Liver (tissue), 9 donors: ENCODE data around the gene ZNF316. TPM values are rescaled to one million over a fixed set of nuclear protein-coding genes. Genes with fewer than 3 reads are reported as not detected.

ENCODE experiments used
- DNase-seq: peaks from one replicate; pipeline ENCODE4 v3.0.0-alpha.2; 2017; ENCODE audit warnings: low spot score
- H3K27ac ChIP-seq, 2 donors: one replicate each; pipeline ENCODE4 v1.7.0; 2013; ENCODE audit warnings: inconsistent platforms in 2 of 2, low read length in 2 of 2, control low read depth in 1 of 2, low read depth in 1 of 2, mild to moderate bottlenecking in 1 of 2
- H3K27me3 ChIP-seq, 4 donors: one replicate each; pipeline versions ENCODE4 v1.6.1 to v1.7.0; 2013; ENCODE audit warnings: low read length in 3 of 4, inconsistent platforms in 1 of 4, mild to moderate bottlenecking in 1 of 4, moderate library complexity in 1 of 4; ENCODE audit not compliant: control insufficient read depth in 4 of 4, insufficient read depth in 4 of 4
- H3K36me3 ChIP-seq, 4 donors: one replicate each; pipeline versions ENCODE4 v1.6.1 to v1.7.0; 2013; ENCODE audit warnings: low read length in 3 of 4, mild to moderate bottlenecking in 3 of 4, low read depth in 1 of 4, moderate library complexity in 1 of 4; ENCODE audit not compliant: control insufficient read depth in 4 of 4, insufficient read depth in 3 of 4
- H3K4me1 ChIP-seq, 4 donors: one replicate each; pipeline versions ENCODE4 v1.6.1 to v1.7.0; 2013; ENCODE audit warnings: low read length in 3 of 4, mild to moderate bottlenecking in 3 of 4, moderate library complexity in 1 of 4; ENCODE audit not compliant: control insufficient read depth in 4 of 4, insufficient read depth in 4 of 4
- H3K4me3 ChIP-seq, 3 donors: one replicate each; pipeline versions ENCODE4 v1.6.1 to v1.7.0; 2013; ENCODE audit warnings: low read length in 3 of 3, control low read depth in 1 of 3, low read depth in 1 of 3, mild to moderate bottlenecking in 1 of 3
- H3K9ac ChIP-seq, 2 donors: one replicate each; pipeline ENCODE4 v1.7.0; 2013; ENCODE audit warnings: low read length in 2 of 2, mild to moderate bottlenecking in 2 of 2, moderate library complexity in 2 of 2, control low read depth in 1 of 2, low read depth in 1 of 2
- H3K9me3 ChIP-seq, 4 donors: one replicate each; pipeline versions ENCODE4 v1.6.1 to v1.7.0; 2013; ENCODE audit warnings: low read length in 3 of 4; ENCODE audit not compliant: control insufficient read depth in 4 of 4
- EGR1 ChIP-seq, 2 donors: IDR thresholded peaks; 2 replicates each; pipeline ENCODE4 v1.6.1; 2016 to 2018; ENCODE audit warnings: antibody characterized with exemption in 2 of 2, low read depth in 2 of 2
- FOXA1 ChIP-seq: IDR thresholded peaks from 2 replicates; pipeline ENCODE4 v1.6.1; 2016; ENCODE audit warnings: antibody characterized with exemption
- FOXA2 ChIP-seq: IDR thresholded peaks from 2 replicates; pipeline ENCODE4 v1.6.1; 2016; ENCODE audit warnings: antibody characterized with exemption
- GABPA ChIP-seq, 2 donors: IDR thresholded peaks in 1 of 2; conservative IDR thresholded peaks in 1 of 2; 2 replicates each; pipeline ENCODE4 v1.6.1; 2016; ENCODE audit warnings: antibody characterized with exemption in 2 of 2, mild to moderate bottlenecking in 1 of 2, moderate library complexity in 1 of 2
- HNF4A ChIP-seq, 2 donors: conservative IDR thresholded peaks; 2 replicates each; pipeline ENCODE4 v1.6.1; 2016; ENCODE audit warnings: antibody characterized with exemption in 2 of 2, mild to moderate bottlenecking in 2 of 2
- NR2F2 ChIP-seq: IDR thresholded peaks from 2 replicates; pipeline ENCODE4 v1.6.1; 2016; ENCODE audit warnings: antibody characterized with exemption
- RAD21 ChIP-seq, 2 donors: IDR thresholded peaks; 2 replicates each; pipeline ENCODE4 v1.6.1; 2016; ENCODE audit warnings: antibody characterized with exemption in 2 of 2, mild to moderate bottlenecking in 2 of 2
- RXRA ChIP-seq, 2 donors: IDR thresholded peaks; 2 replicates each; pipeline ENCODE4 v1.6.1; 2017 to 2018; ENCODE audit warnings: antibody characterized with exemption in 2 of 2, mild to moderate bottlenecking in 1 of 2
- SP1 ChIP-seq: IDR thresholded peaks from 2 replicates; pipeline ENCODE4 v1.6.1; 2018; ENCODE audit warnings: antibody characterized with exemption, mild to moderate bottlenecking
- TAF1 ChIP-seq: conservative IDR thresholded peaks from 2 replicates; pipeline ENCODE4 v1.6.1; 2016; ENCODE audit warnings: antibody characterized with exemption, mild to moderate bottlenecking
- YY1 ChIP-seq: IDR thresholded peaks from 2 replicates; pipeline ENCODE4 v1.6.1; 2016; ENCODE audit warnings: antibody characterized with exemption, mild to moderate bottlenecking
- WGBS: extraction: QIAGEN DNeasy Blood & Tissue Kit; methylation state at CpG from one replicate; pipeline ENCODE4 v1.1.7; 2013; 5-methylcytosine and 5-hydroxymethylcytosine counted together
- polyA plus RNA-seq, 2 donors: library from polyadenylated mRNA; stranded (reverse) in 1 of 2; unstranded in 1 of 2; fragments of 200-250 nt in 1 of 2; fragments of >200 nt in 1 of 2; fragmentation: Nextera tagmentation in 1 of 2; extraction: Ambion mirVana in 1 of 2; gene quantifications; one replicate each; pipeline versions ENCODE4 v1.2.1 to v1.2.3, GENCODE V29; 2013 to 2015
- total RNA-seq, 2 donors: library from RNA; depleted of rRNA; stranded (reverse); fragments of >200 nt; gene quantifications; one replicate each; pipeline ENCODE4 v1.2.3, GENCODE V29; 2014
- TF ChIP-seq, protein P1 (sequence below): IDR thresholded peaks from 2 replicates; pipeline ENCODE4 v1.6.1; 2016; ENCODE audit warnings: antibody characterized with exemption
- TF ChIP-seq, protein P2 (sequence below): IDR thresholded peaks from 2 replicates; pipeline ENCODE4 v1.6.1; 2016; ENCODE audit warnings: antibody characterized with exemption
- TF ChIP-seq, protein P3 (sequence below): IDR thresholded peaks from 2 replicates; pipeline ENCODE4 v1.6.1; 2016; ENCODE audit warnings: antibody characterized with exemption, mild to moderate bottlenecking
- donor health status: healthy.
- donor health status: healthy.
- donor health status: healthy.
- donor health status: healthy.
- donor health status: healthy.

The ZNF316 gene
- total and polyA plus RNA-seq, 4 donors, result 0.35 to 14.3 (median 7.2) TPM

GRCh38 chr7:6650086-6650485, 13.0 kb downstream of the ZNF316 start (continued):
- no peak for TF ChIP-seq SP1
- TF ChIP-seq RXRA (IDR thresholded peaks at IDR 0.05), result no peak
- TF ChIP-seq FOXA1, result no peak
- TF ChIP-seq TAF1, result no peak
- no peak for TF ChIP-seq HNF4A (conservative IDR thresholded peaks at IDR 0.05)

- H3K9me3 ChIP-seq, result peaks cover 2 to 18% (median 8%) of the 10 kb centered on the region in 4 donors
- H3K36me3 ChIP-seq, result peaks cover 21 to 80% (median 32%) of the 10 kb centered on the region in 4 donors
- TF ChIP-seq FOXA1, result no peak
- TF ChIP-seq FOXA2, result no peak
- TF ChIP-seq GABPA (IDR thresholded peaks at IDR 0.05 in 1 of 2, conservative IDR thresholded peaks at IDR 0.05 in 1 of 2), result no peak
- TF ChIP-seq, protein P1, sequence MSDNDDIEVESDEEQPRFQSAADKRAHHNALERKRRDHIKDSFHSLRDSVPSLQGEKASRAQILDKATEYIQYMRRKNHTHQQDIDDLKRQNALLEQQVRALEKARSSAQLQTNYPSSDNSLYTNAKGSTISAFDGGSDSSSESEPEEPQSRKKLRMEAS, result no peak
- TF ChIP-seq YY1, result no peak
- H3K27me3 ChIP-seq, result no peaks in the 10 kb centered on the region
- no peak overlapping the region for H3K9ac ChIP-seq
- WGBS, result 98% methylated on average over 12 of the region's 12 CpGs
- H3K4me1 ChIP-seq, result no peaks in the 10 kb centered on the region
- H3K27ac ChIP-seq, result no peak overlapping the region
- H3K4me3 ChIP-seq, result no peak overlapping the region
- peak; percentile 19 for DNase-seq
Observed at GRCh38 chr7:6650521-6651011, 13.4 kb downstream of the ZNF316 start.

GRCh38 chr7:6651851-6652445, 14.8 kb downstream of the ZNF316 start:
- 99% methylated on average over 32 of the region's 32 CpGs for WGBS
- H3K4me1 ChIP-seq, result no peaks in the 10 kb centered on the region
- no peak for DNase-seq

More at GRCh38 chr7:6651851-6652445, 14.8 kb downstream of the ZNF316 start:
- Histone ChIP-seq H3K27me3 (no peaks in the 10 kb centered on the region), H3K4me3 (no peak overlapping the region), H3K27ac (no peak overlapping the region), H3K36me3 (peaks cover 21 to 70% (median 29%) of the 10 kb centered on the region in 4 donors), H3K9ac (no peak overlapping the region), H3K9me3 (peaks cover 2 to 19% (median 8%) of the 10 kb centered on the region in 4 donors)
- TF ChIP-seq, protein P2, sequence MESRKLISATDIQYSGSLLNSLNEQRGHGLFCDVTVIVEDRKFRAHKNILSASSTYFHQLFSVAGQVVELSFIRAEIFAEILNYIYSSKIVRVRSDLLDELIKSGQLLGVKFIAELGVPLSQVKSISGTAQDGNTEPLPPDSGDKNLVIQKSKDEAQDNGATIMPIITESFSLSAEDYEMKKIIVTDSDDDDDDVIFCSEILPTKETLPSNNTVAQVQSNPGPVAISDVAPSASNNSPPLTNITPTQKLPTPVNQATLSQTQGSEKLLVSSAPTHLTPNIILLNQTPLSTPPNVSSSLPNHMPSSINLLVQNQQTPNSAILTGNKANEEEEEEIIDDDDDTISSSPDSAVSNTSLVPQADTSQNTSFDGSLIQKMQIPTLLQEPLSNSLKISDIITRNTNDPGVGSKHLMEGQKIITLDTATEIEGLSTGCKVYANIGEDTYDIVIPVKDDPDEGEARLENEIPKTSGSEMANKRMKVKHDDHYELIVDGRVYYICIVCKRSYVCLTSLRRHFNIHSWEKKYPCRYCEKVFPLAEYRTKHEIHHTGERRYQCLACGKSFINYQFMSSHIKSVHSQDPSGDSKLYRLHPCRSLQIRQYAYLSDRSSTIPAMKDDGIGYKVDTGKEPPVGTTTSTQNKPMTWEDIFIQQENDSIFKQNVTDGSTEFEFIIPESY, result no peak
- TF ChIP-seq TAF1 (no peak), HNF4A (conservative IDR thresholded peaks at IDR 0.05) (no peak), RAD21 (IDR thresholded peaks at IDR 0.05) (no peak), EGR1 (IDR thresholded peaks at IDR 0.05; ENCODE audit: low read depth in 2 of 2) (no peak), FOXA1 (no peak), SP1 (no peak), NR2F2 (no peak), GABPA (IDR thresholded peaks at IDR 0.05 in 1 of 2, conservative IDR thresholded peaks at IDR 0.05 in 1 of 2) (no peak)
- TF ChIP-seq, protein P1, result no peak
- TF ChIP-seq, protein P3, sequence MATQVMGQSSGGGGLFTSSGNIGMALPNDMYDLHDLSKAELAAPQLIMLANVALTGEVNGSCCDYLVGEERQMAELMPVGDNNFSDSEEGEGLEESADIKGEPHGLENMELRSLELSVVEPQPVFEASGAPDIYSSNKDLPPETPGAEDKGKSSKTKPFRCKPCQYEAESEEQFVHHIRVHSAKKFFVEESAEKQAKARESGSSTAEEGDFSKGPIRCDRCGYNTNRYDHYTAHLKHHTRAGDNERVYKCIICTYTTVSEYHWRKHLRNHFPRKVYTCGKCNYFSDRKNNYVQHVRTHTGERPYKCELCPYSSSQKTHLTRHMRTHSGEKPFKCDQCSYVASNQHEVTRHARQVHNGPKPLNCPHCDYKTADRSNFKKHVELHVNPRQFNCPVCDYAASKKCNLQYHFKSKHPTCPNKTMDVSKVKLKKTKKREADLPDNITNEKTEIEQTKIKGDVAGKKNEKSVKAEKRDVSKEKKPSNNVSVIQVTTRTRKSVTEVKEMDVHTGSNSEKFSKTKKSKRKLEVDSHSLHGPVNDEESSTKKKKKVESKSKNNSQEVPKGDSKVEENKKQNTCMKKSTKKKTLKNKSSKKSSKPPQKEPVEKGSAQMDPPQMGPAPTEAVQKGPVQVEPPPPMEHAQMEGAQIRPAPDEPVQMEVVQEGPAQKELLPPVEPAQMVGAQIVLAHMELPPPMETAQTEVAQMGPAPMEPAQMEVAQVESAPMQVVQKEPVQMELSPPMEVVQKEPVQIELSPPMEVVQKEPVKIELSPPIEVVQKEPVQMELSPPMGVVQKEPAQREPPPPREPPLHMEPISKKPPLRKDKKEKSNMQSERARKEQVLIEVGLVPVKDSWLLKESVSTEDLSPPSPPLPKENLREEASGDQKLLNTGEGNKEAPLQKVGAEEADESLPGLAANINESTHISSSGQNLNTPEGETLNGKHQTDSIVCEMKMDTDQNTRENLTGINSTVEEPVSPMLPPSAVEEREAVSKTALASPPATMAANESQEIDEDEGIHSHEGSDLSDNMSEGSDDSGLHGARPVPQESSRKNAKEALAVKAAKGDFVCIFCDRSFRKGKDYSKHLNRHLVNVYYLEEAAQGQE, result no peak
